T-helper 1 cell treated with Interleukin-12 subunit alpha and Interleukin-12 subunit beta and Interleukin-4 antibody, amounts not matched to agents 30 μg/mL and 1 μg/mL, for 36 hours (primary cell): ENCODE data around the gene OGFOD1.

Source experiments
- H3K27ac Mint-ChIP-seq: one replicate; pipeline ENCODE4 v1.8.0; 2021; ENCODE audit warnings: mild to moderate bottlenecking, mixed read lengths
- H3K27me3 Mint-ChIP-seq: one replicate; pipeline ENCODE4 v1.8.0; 2021; ENCODE audit warnings: low read depth, mixed read lengths
- H3K36me3 Mint-ChIP-seq: one replicate; pipeline ENCODE4 v1.8.0; 2021; ENCODE audit warnings: low read depth, mixed read lengths
- H3K4me1 Mint-ChIP-seq: one replicate; pipeline ENCODE4 v1.8.0; 2021; ENCODE audit warnings: low read depth, mixed read lengths
- H3K4me3 Mint-ChIP-seq: one replicate; pipeline ENCODE4 v1.8.0; 2021; ENCODE audit warnings: mild to moderate bottlenecking, moderate library complexity, mixed read lengths
- H3K9me3 Mint-ChIP-seq: one replicate; pipeline ENCODE4 v1.8.0; 2021; ENCODE audit warnings: mixed read lengths

OGFOD1 gene

DNA sequence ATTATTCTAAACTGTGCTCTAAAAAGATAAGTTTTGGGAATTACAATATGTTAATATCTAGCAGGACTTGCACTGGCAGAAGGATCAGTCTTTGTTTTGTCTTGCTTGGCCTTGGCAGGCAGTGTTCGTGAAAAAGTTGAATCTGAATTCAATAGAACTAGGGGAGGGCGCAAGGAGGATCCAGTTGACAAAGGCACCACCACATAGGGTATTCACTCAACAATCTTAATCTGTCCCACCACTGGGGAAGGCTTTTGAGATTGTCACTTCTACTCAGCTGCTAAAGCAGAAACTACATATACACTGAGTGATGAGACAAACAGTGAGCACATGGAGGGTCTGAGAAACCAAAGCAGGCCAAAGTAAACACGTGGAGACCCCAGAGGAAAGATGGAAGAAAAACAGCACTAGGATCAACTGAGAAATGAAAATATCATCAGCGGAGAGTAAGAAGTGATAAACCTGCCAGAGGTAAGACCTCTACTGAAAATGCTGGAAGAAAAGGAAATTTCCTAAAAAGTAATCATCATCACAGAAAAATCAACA, 28.4 kb upstream of the OGFOD1 start:
- peaks cover 38% of the 10 kb centered on the region for H3K4me1 Mint-ChIP-seq
- H3K27ac Mint-ChIP-seq: no peak overlapping the region
- peaks cover 4% of the 10 kb centered on the region for H3K36me3 Mint-ChIP-seq
- H3K4me3 Mint-ChIP-seq: peak overlapping the region; percentile 46
- H3K27me3 Mint-ChIP-seq: no peaks in the 10 kb centered on the region
- no peaks in the 10 kb centered on the region for H3K9me3 Mint-ChIP-seq

DNA sequence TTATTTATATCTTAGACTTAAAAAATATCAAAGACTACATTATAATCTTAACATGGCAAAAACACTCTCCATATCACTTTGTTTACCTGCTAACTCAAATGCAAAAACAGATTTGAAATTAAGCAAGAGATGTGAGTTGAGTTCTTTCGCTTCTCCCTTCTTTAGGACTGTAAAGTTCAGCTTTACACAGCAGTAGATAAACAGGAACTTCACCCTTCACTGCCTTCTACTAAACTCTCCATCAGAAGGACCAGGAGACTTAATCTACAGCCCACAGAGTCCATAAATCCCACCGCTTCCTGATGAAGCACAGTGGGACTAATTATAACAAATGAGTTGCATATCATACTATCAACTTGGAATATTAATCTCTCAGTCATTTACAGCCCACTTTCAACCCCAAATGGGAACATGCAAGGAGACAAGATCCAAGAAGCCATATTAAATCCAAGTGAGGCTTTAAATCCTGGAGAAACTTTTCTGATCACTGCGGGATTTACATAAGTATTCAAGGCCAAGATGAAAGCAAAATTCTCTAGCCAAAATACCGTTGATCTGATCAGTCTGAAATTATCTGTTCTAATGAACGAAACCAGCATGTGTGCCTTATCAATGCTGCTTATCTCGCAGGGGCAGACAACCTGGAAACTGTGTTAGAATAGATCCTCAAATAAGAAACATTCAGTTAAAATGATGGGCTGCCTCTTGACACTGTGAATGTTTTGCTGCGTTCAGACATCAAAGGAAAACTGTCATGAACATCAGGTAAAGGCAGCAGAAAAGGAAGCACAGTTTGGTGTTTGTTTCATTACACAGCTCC, 27.6 kb upstream of the OGFOD1 start:
- peak overlapping the region; percentile 97 for H3K4me3 Mint-ChIP-seq
- H3K27ac Mint-ChIP-seq: peak overlapping the region; percentile 84
- H3K4me1 Mint-ChIP-seq: peaks cover 38% of the 10 kb centered on the region
- H3K9me3 Mint-ChIP-seq: no peaks in the 10 kb centered on the region
- peaks cover 4% of the 10 kb centered on the region for H3K36me3 Mint-ChIP-seq
- no peaks in the 10 kb centered on the region for H3K27me3 Mint-ChIP-seq

DNA sequence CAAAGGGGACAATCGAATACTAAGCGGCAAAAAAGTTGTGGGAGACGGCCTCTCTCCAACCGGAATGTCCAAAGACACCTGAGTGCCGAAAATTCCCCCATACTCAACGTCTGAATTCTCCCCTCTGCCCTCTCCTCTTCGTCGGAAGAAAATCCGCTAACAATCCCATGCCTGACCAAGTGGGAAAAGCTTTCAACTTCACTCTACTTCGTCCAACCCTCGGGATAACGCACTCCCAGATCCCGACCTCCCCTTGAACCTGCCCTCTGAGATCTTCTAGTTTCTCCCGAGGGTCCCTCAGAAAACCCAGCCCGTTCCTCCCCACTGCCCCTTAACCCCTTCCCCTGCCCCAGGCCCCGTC, 27.0 kb upstream of the OGFOD1 start:
- peaks cover 4% of the 10 kb centered on the region for H3K36me3 Mint-ChIP-seq
- peak overlapping the region; percentile 84 for H3K27ac Mint-ChIP-seq
- H3K27me3 Mint-ChIP-seq: no peaks in the 10 kb centered on the region
- H3K9me3 Mint-ChIP-seq: no peaks in the 10 kb centered on the region
- peaks cover 38% of the 10 kb centered on the region for H3K4me1 Mint-ChIP-seq
- H3K4me3 Mint-ChIP-seq: peak overlapping the region; percentile 97

DNA sequence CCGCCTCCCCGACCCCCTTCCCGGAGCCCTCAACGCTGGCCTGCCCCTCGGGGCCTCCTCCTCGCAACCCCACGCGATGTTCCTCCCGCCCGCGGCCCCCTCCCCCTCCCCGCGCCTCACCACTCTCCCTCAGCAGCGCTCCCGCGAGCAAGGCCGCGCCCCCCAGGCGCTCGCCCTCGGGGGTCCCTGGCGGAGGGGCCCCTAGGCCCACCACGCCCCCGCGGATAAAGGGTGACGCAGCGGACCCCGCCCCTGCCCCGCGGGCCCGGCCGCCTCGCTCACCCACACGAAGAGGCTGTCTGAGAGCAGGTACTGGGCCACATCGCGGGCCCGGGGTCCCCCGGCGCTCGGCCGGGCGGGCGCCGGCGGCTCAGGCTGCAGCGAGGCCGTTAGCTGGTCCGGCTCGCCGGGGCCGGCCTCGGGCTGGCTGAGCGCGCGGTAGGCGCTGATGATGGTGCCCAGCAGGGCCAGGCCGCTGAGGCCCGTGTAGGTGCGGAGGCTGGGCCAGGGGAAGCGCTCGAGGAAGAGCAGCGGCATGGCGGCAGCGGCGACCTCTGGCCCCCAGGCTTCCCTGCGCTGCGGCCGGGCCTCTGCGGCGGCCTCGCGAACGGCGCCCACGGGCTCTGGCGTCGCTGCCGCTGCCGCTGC, 26.4 kb upstream of the OGFOD1 start:
- peak overlapping the region; percentile 97 for H3K4me3 Mint-ChIP-seq
- peaks cover 38% of the 10 kb centered on the region for H3K4me1 Mint-ChIP-seq
- no peaks in the 10 kb centered on the region for H3K9me3 Mint-ChIP-seq
- no peaks in the 10 kb centered on the region for H3K27me3 Mint-ChIP-seq
- H3K36me3 Mint-ChIP-seq: peaks cover 8% of the 10 kb centered on the region
- no peak overlapping the region for H3K27ac Mint-ChIP-seq

GRCh38 chr16:56425439-56425832, 25.9 kb upstream of the OGFOD1 start, which contains the start of gene AMFR:
TSS of gene AMFR (minus strand) at chr16:56425545. CDS start at chr16:56425327, 218 bp downstream.
- Mint-ChIP-seq H3K4me1 (peaks cover 35% of the 10 kb centered on the region), H3K27ac (peak within 1 kb of the TSS; percentile 84), H3K9me3 (no peaks in the 10 kb centered on the region), H3K27me3 (no peaks in the 10 kb centered on the region), H3K36me3 (peaks cover 9% of the 10 kb centered on the region), H3K4me3 (peak within 1 kb of the TSS; percentile 97)

DNA sequence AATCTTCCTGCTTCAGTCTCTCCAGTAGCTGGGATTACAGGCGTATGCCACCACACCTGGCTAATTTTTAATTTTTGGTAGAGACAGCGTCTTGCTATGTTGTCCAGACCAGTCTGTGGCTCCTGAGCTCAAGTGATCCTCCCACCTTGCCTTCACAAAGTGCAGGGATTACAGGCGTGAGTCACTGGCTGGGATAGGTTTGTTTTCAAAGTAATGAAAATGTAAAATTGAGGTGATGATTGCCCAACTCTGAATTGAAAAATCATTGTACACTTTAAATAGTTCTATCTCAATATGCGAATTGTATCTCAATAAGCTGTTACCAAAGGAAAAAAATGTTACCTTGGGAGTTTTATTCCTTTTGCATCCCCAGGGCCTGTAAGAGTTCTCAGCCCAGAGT, 24.8 kb upstream of the OGFOD1 start:
- Mint-ChIP-seq H3K4me3 (peak overlapping the region; percentile 72), H3K36me3 (peaks cover 15% of the 10 kb centered on the region), H3K9me3 (no peaks in the 10 kb centered on the region), H3K4me1 (peaks cover 30% of the 10 kb centered on the region), H3K27ac (no peak overlapping the region), H3K27me3 (no peaks in the 10 kb centered on the region)

DNA sequence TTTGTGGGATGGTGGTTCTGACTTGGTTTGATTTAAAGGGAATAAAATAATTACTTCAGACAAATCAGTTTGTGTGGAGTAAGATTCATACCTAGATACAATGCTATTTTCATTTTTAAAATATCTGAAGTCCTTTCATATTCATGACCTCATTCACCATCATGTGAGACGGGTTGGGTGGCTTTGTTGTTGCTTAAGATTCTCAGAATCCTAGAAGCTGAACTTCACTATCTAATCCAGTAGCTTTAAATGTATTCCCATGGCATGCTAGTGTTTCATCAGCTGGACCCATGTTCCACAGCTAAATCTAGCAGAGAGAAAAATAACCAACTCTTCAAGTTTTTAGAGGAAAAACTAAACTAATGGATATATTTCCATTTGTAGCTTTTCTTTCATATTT, 23.3 kb upstream of the OGFOD1 start:
- Mint-ChIP-seq H3K27me3 (no peaks in the 10 kb centered on the region), H3K9me3 (no peaks in the 10 kb centered on the region), H3K36me3 (peaks cover 23% of the 10 kb centered on the region), H3K27ac (no peak overlapping the region), H3K4me3 (no peak overlapping the region), H3K4me1 (peaks cover 16% of the 10 kb centered on the region)

DNA sequence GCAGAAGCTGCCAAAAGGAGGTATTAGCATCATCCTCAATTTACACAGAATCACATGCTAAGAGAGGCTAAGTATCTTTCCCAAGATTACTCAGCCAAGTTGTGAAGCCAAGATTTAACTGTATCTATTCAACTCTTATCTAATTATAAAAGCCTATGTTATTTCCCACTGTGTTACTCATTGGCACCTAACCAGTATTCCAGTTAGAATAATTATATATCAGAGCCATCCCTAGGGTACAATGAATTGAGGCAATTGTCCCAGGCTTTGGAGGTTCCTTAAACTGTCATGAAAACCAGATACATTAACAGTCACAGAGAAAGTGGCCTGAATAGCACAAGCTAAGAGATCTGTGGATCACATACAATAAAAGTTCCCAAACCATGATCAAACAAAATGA, 15.1 kb upstream of the OGFOD1 start:
- Mint-ChIP-seq H3K4me1 (peaks cover 4% of the 10 kb centered on the region), H3K4me3 (no peak overlapping the region), H3K36me3 (peaks cover 36% of the 10 kb centered on the region), H3K27ac (no peak overlapping the region), H3K9me3 (no peaks in the 10 kb centered on the region), H3K27me3 (no peaks in the 10 kb centered on the region)

DNA sequence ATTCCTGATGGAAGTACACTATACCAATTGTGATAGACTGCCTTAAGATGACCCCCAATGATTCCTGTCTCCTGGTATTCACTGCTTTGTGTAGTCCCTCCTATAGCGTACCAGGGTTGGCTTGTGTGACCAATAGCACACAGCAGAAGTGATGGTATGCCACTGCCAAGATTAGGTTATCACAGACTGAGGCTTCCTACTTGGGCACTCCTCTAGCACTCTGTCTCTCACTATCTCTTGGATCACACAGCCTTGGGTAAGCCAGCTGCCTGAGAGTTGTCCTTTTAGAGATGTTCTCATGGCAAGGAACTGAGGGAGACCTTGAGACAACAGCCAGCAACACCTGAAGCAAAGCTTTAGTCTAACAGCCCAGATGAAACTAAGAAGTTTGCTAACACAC, 13.3 kb upstream of the OGFOD1 start:
- H3K9me3 Mint-ChIP-seq: no peaks in the 10 kb centered on the region
- peaks cover 41% of the 10 kb centered on the region for H3K36me3 Mint-ChIP-seq
- H3K27ac Mint-ChIP-seq: no peak overlapping the region
- H3K27me3 Mint-ChIP-seq: no peaks in the 10 kb centered on the region
- H3K4me3 Mint-ChIP-seq: no peak overlapping the region
- H3K4me1 Mint-ChIP-seq: peaks cover 6% of the 10 kb centered on the region

GRCh38 chr16:56447286-56447685, 4.1 kb upstream of the OGFOD1 start:
- Mint-ChIP-seq H3K9me3 (no peaks in the 10 kb centered on the region), H3K4me3 (no peak overlapping the region), H3K27me3 (no peaks in the 10 kb centered on the region), H3K27ac (peak overlapping the region; percentile 76), H3K36me3 (peaks cover 20% of the 10 kb centered on the region), H3K4me1 (peaks cover 38% of the 10 kb centered on the region)

DNA sequence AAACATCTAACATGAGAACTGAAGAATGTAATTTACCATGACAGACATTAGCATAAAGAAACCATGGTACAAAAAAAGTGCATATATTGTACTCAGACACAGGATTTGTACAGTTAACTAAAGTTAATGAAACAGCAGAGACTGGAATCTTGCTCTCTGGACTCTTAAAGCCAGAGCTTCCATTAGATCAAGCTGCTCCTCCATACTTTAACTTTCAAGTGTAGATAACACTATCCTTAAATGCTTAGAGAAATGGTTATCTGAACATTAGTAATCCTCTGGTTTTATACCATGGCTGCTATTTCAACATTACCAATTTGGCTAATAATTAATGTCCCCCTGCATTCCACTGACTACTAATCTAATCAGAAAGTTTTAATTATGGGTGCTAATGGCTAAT, 3.3 kb upstream of the OGFOD1 start:
- Mint-ChIP-seq H3K27me3 (no peaks in the 10 kb centered on the region), H3K4me1 (peaks cover 42% of the 10 kb centered on the region), H3K9me3 (no peaks in the 10 kb centered on the region), H3K4me3 (peak overlapping the region; percentile 43), H3K27ac (peak overlapping the region; percentile 76), H3K36me3 (peaks cover 17% of the 10 kb centered on the region)

- H3K36me3 Mint-ChIP-seq: peaks cover 26% of the 10 kb centered on the region
- peaks cover 42% of the 10 kb centered on the region for H3K4me1 Mint-ChIP-seq
- H3K27me3 Mint-ChIP-seq: no peaks in the 10 kb centered on the region
- H3K9me3 Mint-ChIP-seq: no peaks in the 10 kb centered on the region
- peak overlapping the region; percentile 100 for H3K4me3 Mint-ChIP-seq
- H3K27ac Mint-ChIP-seq: peak overlapping the region; percentile 98
These were observed 924 bp upstream of the OGFOD1 start for GRCh38 chr16:56450275-56450985.

DNA sequence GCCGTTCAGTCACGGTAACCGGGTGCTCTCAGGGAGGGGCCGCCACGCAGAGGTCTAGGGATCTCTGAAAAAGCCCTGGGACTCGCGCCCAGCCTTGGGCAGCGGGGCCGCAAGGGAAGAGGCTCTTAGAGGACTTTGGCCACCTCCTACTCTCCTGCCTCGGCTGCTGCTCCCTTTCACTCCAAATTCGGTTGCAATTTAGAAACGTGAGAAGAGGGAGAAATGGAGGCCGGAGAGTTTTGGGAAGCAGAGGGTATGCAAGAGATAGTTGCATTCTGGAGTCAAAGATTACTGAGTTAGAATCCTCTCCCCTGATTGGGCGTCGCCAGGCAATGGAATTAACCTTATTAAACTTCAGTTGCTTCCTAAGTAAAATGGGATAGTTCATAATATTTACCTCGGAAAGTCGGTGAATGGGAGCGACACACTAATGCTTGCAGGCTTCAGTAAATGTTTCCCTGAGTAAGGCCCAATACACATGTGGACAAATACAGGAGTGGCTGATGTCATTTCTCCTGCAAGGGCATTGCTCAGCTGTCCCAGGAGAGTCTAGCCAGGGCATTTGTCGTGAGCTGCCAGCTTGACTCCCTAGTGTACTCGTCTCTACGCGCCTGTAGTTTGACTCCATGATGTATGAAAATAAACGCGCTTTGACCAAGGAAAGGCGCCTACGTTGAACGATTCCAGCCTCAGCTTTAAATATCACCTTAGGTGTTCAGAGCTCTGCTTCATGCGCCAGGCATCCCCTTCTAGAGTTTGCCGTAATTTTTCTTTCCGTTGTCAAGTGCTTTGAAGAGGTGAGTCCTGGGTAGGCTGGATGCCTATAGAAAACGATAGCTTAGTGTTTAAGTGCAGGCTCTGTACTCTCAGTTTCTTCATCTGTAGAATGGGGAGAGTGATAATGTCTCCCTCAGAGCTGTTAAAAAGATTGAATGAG, 667 bp downstream of the OGFOD1 start:
- H3K27ac Mint-ChIP-seq: peak overlapping the region; percentile 98
- H3K9me3 Mint-ChIP-seq: no peaks in the 10 kb centered on the region
- peaks cover 38% of the 10 kb centered on the region for H3K36me3 Mint-ChIP-seq
- peak overlapping the region; percentile 100 for H3K4me3 Mint-ChIP-seq
- no peaks in the 10 kb centered on the region for H3K27me3 Mint-ChIP-seq
- peaks cover 39% of the 10 kb centered on the region for H3K4me1 Mint-ChIP-seq
